ENCODE results near the gene SMTN.

The SMTN gene

GRCh38 chr22:31126128-31126868 lies 45.2 kb downstream of the SMTN start:
- no peak for TF ChIP-seq CTCF (IDR thresholded peaks at IDR 0.05; ENCODE audit: control insufficient read depth, extremely low read depth, insufficient read depth)
- H3K4me3 ChIP-seq (ENCODE audit: low read depth, low read length), result no peak overlapping the region
- DNase-seq (ENCODE audit: low read depth), result no peak

GRCh38 chr22:31126869-31127175 lies 45.7 kb downstream of the SMTN start:
- H3K4me3 ChIP-seq (ENCODE audit: low read depth, low read length), result no peak overlapping the region
- DNase-seq (ENCODE audit: low read depth), result no peak
- TF ChIP-seq CTCF (IDR thresholded peaks at IDR 0.05; ENCODE audit: control insufficient read depth, extremely low read depth, insufficient read depth), result no peak

- no peak for TF ChIP-seq CTCF (IDR thresholded peaks at IDR 0.05; ENCODE audit: control insufficient read depth, extremely low read depth, insufficient read depth)
- no peak overlapping the region for H3K4me3 ChIP-seq (ENCODE audit: low read depth, low read length)
- DNase-seq (ENCODE audit: low read depth), result no peak
These were observed 46.2 kb downstream of the SMTN start for GRCh38 chr22:31127181-31127772.

GRCh38 chr22:31128156-31128555 lies 47.0 kb downstream of the SMTN start:
- no peak for TF ChIP-seq CTCF (IDR thresholded peaks at IDR 0.05; ENCODE audit: control insufficient read depth, extremely low read depth, insufficient read depth)
- no peak for DNase-seq (ENCODE audit: low read depth)
- H3K4me3 ChIP-seq (ENCODE audit: low read depth, low read length), result no peak overlapping the region

GRCh38 chr22:31130873-31131272 lies 49.8 kb downstream of the SMTN start:
- TF ChIP-seq CTCF (IDR thresholded peaks at IDR 0.05; ENCODE audit: control insufficient read depth, extremely low read depth, insufficient read depth), result no peak
- peak; percentile 75 for DNase-seq (ENCODE audit: low read depth)
- no peak overlapping the region for H3K4me3 ChIP-seq (ENCODE audit: low read depth, low read length)

- TF ChIP-seq CTCF (IDR thresholded peaks at IDR 0.05; ENCODE audit: control insufficient read depth, extremely low read depth, insufficient read depth), result no peak
- no peak overlapping the region for H3K4me3 ChIP-seq (ENCODE audit: low read depth, low read length)
- no peak for DNase-seq (ENCODE audit: low read depth)
These were observed 52.8 kb downstream of the SMTN start for GRCh38 chr22:31133911-31134310.

- DNase-seq (ENCODE audit: low read depth), result no peak
- no peak for TF ChIP-seq CTCF (IDR thresholded peaks at IDR 0.05; ENCODE audit: control insufficient read depth, extremely low read depth, insufficient read depth)
- no peak overlapping the region for H3K4me3 ChIP-seq (ENCODE audit: low read depth, low read length)
These were observed 53.6 kb downstream of the SMTN start for GRCh38 chr22:31134688-31135087.
